ENCODE results near the gene ANKFN1. TPM values are rescaled to one million over a fixed set of nuclear protein-coding genes. Genes with fewer than 3 reads are reported as not detected.

Gene ANKFN1
- total RNA-seq, 1 donor from 2014 or later: not detected

DNA sequence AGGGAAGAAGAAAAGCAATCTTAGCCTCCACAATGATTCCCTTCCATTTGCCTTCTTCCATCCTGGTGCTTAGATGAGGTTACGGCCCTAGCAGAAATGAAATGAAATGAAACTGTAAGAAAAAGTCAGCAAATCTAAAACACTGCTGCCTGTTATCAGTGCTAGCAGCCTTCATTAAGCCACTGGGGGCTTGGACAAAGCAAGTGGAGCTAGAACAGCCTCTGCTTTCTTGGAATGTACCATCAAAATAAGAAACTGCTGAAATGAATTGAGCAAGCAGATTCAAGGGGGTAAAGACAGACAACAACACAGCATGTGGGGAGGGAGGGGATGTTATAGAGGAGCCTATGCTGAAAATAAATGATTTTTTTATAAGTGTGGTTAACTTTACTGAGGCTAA is 5.1 kb downstream of the ANKFN1 start:
- Mint-ChIP-seq H3K27ac (no peak overlapping the region), H3K4me1 (ENCODE audit: low read depth) (no peaks in the 10 kb centered on the region), H3K27me3 (ENCODE audit: low read depth) (no peaks in the 10 kb centered on the region), H3K36me3 (ENCODE audit: low read depth) (no peaks in the 10 kb centered on the region), H3K9me3 (no peaks in the 10 kb centered on the region), H3K4me3 (ENCODE audit: low read depth) (no peak overlapping the region)
- no peak for DNase-seq (ENCODE audit: low spot score)
- intact Hi-C loops (cut with micrococcal nuclease): no loop called here

DNA sequence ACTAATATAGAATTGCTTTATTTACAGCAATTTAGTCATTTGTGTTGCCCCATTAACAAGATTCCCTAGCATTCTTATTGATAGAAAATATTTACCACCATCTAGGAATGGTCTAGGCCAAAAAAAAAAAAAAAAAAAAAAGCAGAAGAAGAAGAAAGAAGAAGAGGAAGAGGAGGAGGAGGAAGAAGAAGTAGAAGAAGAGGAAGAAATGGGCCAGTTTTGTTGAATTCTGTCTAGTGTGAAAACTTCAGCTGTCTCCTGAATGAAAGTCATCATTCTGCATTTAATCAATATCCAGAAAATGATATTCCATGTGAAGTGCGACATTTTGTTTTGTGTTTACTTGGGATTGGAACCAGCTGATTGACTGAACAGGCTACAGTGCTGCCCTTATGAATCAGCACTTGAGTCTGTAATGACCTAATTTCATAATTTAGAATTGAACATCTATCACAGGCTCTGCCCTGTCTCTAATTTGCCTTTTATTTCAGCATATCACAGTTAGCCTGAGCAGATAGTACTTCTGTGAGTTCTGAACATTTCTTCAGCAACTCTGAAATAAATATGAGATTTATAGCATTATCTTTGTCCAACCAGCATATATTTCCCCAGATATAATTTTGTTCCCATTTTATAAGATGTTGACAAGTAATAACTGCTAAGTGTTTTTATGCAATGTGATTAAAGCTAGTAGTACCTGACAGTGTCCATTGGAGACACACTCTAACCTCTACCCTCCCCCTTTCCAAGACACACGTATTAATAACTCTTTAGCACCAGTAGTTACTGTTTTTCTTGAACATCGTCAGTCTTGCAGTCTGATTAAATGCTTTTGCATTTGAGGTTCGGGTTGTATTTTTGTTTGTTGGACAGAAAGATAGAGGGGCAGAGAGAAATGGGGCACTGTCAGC is 5.9 kb downstream of the ANKFN1 start:
- H3K36me3 Mint-ChIP-seq (ENCODE audit: low read depth): no peaks in the 10 kb centered on the region
- DNase-seq (ENCODE audit: low spot score): no peak
- intact Hi-C loops (cut with micrococcal nuclease): no loop called here
- H3K27ac Mint-ChIP-seq: no peak overlapping the region
- no peaks in the 10 kb centered on the region for H3K27me3 Mint-ChIP-seq (ENCODE audit: low read depth)
- no peak overlapping the region for H3K4me3 Mint-ChIP-seq (ENCODE audit: low read depth)
- H3K4me1 Mint-ChIP-seq (ENCODE audit: low read depth): no peaks in the 10 kb centered on the region
- no peaks in the 10 kb centered on the region for H3K9me3 Mint-ChIP-seq

DNA sequence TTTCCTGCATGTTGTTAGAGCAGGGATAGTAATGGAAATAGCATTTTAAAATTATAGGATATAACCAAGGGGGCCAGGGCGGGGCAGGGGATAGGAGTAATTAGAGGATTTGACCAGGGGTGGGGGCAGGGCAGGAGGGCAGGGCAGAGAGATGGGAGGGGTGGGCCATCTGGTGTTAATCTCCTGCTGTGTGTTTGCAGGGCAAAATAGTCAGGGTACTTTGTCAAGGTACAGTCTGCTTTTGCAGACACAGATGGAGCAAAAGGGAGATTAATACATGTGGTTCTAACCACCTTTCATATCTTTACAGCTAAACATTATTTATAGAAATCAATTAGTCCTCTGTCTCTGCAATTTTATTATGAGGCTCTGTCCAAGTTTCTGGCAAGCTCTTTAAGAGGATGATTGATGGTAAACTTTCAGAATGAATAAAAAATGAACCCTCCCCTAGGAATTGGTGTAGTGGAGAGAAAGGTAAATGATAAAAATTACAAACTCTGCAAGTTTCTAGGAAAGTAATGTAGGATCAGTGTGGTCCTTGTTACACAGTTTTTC is 6.6 kb downstream of the ANKFN1 start:
- no peaks in the 10 kb centered on the region for H3K9me3 Mint-ChIP-seq
- H3K27me3 Mint-ChIP-seq (ENCODE audit: low read depth): no peaks in the 10 kb centered on the region

DNA sequence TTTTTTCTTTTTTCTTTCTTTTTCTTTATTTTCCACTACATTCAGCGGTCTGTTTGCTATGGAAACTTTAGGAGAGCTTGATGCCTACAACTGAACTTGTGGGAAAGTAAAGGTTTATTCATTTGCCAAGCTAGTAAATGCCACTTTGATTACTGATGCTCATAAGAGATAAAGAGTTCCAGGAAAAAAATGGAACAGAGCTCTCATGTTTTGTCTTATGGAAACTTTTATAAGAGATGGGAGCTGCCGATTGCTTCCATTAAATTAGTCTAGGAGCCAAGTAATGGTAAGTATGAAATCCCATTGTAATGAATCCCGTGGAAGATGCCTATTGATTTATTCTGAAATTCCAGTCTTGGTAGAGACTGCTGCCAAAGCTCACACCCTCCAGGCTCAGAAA is 7.1 kb downstream of the ANKFN1 start:
- no peak overlapping the region for H3K4me3 Mint-ChIP-seq (ENCODE audit: low read depth)
- H3K9me3 Mint-ChIP-seq: no peaks in the 10 kb centered on the region
- intact Hi-C loops (cut with micrococcal nuclease): no loop called here

More for the DNA sequence above, 6.6 kb downstream of the ANKFN1 start:
- Mint-ChIP-seq H3K27ac (no peak overlapping the region), H3K4me1 (ENCODE audit: low read depth) (no peaks in the 10 kb centered on the region), H3K4me3 (ENCODE audit: low read depth) (no peak overlapping the region), H3K36me3 (ENCODE audit: low read depth) (no peaks in the 10 kb centered on the region)
- no peak for DNase-seq (ENCODE audit: low spot score)
- intact Hi-C loops (cut with micrococcal nuclease): no loop called here

DNA sequence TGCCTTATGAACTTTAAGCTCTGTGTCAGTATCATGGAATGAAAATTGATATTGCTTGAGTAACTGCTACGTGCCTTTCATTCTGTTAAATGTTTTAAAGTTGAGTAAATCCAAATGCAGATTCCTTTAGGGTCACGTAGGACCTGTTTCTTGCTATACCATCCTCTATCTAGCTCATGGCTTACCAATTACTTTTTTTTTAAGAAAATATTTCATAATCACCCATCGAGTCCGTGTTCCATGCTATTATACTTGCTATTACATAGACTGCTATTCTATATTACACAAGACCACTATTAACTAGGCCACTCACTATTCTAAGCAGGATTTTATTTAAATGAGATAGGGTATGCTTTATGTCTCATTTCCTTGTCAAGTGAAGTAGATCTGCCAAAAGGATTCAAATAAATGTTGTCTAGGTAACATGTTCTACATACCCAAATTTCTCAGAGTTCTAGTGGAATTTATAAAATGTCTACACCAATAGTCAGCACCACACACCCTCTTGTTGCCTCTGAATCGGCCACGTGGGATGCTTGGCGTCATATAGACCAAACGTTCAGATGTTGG is 11.9 kb downstream of the ANKFN1 start:
- no peak overlapping the region for H3K27ac Mint-ChIP-seq
- no peaks in the 10 kb centered on the region for H3K9me3 Mint-ChIP-seq
- H3K4me1 Mint-ChIP-seq (ENCODE audit: low read depth): no peaks in the 10 kb centered on the region
- no peak overlapping the region for H3K4me3 Mint-ChIP-seq (ENCODE audit: low read depth)
- intact Hi-C loops (cut with micrococcal nuclease): no loop called here
- H3K27me3 Mint-ChIP-seq (ENCODE audit: low read depth): peaks cover 2% of the 10 kb centered on the region
- DNase-seq (ENCODE audit: low spot score): no peak
- no peaks in the 10 kb centered on the region for H3K36me3 Mint-ChIP-seq (ENCODE audit: low read depth)

More for the DNA sequence above, 7.1 kb downstream of the ANKFN1 start:
- H3K36me3 Mint-ChIP-seq (ENCODE audit: low read depth): no peaks in the 10 kb centered on the region
- no peaks in the 10 kb centered on the region for H3K4me1 Mint-ChIP-seq (ENCODE audit: low read depth)
- no peak overlapping the region for H3K27ac Mint-ChIP-seq
- H3K27me3 Mint-ChIP-seq (ENCODE audit: low read depth): no peaks in the 10 kb centered on the region
- no peak for DNase-seq (ENCODE audit: low spot score)

DNA sequence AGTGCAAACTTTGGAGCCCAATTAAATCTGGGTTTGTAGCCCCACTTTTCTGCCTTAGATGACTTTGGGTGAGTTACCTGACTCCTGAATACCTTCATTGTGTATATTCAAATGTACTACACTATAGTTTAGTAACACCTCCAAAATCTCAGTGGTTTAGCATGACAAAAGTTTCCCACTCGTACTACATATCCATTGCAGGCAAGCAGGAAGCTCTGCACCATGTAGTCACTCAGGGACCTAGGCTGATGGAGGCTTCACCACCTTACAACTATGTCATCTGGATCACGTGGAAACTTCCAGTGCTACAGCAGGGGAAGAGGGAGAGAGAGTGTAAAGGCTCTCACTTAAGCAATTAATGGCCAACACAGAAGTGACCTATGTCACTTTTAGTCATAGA is 14.2 kb downstream of the ANKFN1 start:
- intact Hi-C loops (cut with micrococcal nuclease): no loop called here
- Mint-ChIP-seq H3K4me1 (ENCODE audit: low read depth) (no peaks in the 10 kb centered on the region), H3K36me3 (ENCODE audit: low read depth) (no peaks in the 10 kb centered on the region), H3K27me3 (ENCODE audit: low read depth) (peaks cover 2% of the 10 kb centered on the region), H3K4me3 (ENCODE audit: low read depth) (no peak overlapping the region), H3K9me3 (no peaks in the 10 kb centered on the region), H3K27ac (no peak overlapping the region)
- DNase-seq (ENCODE audit: low spot score): no peak

DNA sequence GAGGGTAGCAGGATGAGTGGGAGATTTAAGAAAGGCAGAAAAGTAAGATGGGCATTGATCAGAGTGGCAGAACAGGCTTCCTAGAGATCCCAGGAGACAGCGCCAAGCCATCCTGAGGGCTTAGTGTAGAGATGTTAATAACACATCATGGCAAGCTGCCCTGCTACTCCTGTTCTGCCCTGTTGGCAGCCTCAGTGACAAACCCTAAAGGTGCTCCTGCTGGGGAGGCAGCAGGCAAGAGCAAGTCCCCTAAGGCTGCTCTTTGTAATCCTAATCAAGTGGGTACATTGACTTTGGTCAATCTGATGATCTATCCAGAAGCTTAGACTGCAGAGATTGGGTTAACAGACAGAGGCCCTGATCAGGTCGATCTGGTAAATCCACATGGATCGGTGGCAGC is 16.3 kb downstream of the ANKFN1 start:
- Mint-ChIP-seq H3K4me3 (ENCODE audit: low read depth) (no peak overlapping the region), H3K27me3 (ENCODE audit: low read depth) (peaks cover 2% of the 10 kb centered on the region), H3K36me3 (ENCODE audit: low read depth) (no peaks in the 10 kb centered on the region), H3K9me3 (no peaks in the 10 kb centered on the region), H3K27ac (no peak overlapping the region), H3K4me1 (ENCODE audit: low read depth) (no peaks in the 10 kb centered on the region)
- intact Hi-C loops (cut with micrococcal nuclease): no loop called here
- DNase-seq (ENCODE audit: low spot score): no peak

DNA sequence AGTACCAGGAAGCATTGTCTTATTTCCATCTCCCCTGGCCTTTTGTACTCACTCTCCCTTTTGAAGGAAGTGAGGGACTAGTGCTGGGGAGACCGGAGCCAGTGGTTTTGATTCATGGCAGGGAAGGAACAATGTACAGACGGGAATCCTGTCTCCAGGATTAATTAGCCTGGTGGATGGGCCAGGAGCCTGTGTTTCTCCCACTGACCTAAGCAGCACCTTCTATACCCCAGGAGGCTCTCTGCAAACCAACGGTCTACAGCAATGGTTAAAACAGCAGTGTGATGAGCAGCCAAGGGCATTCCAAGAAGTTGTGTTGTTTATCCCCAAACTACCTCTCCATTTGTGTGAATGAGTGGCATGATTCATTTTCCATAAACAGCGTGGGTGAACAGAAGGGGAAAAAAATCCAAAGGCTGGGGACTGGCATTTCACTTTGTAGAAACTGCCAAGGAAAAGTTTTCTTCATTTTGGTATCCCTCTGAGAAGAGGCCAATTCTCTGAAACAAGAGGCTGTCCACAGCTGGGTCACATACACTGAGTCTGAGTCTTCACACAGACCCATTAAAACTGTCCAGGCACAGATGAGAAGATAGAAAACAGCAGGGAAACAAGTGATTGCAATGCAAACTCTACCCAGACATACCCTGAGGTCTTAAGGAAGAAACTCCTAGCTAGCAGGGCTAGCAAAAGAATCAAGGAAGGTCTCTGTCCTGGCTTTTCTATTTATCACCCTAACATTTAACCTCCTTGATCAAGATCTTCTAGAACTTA is 18.1 kb downstream of the ANKFN1 start:
- Mint-ChIP-seq H3K36me3 (ENCODE audit: low read depth) (no peaks in the 10 kb centered on the region), H3K4me3 (ENCODE audit: low read depth) (no peak overlapping the region), H3K27ac (no peak overlapping the region), H3K27me3 (ENCODE audit: low read depth) (no peaks in the 10 kb centered on the region), H3K9me3 (no peaks in the 10 kb centered on the region), H3K4me1 (ENCODE audit: low read depth) (no peaks in the 10 kb centered on the region)
- DNase-seq (ENCODE audit: low spot score): no peak
- intact Hi-C loops (cut with micrococcal nuclease): no loop called here

DNA sequence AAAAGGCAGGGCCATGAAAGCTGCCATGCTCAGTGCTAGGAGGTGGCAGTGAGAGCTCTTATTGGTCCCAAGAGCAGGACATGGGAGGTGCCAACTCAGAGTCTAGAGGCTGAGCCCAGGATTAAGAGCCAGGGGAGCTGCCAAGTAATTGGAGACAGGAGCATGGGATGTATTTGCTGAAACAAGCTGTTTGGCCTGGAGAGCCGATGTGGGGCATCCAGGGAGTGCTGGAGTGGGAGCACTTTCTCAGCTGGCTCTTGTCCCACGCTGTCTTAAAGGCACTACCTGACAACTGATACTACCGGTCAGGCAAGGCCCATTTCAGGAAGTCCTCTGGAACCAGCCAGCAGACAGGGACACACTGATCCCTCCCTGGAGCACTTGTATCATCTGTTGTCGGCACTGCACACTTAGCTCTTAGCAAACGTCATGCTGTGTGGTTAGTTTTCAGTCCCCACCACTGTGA is 19.3 kb downstream of the ANKFN1 start:
- no peaks in the 10 kb centered on the region for H3K27me3 Mint-ChIP-seq (ENCODE audit: low read depth)
- H3K36me3 Mint-ChIP-seq (ENCODE audit: low read depth): no peaks in the 10 kb centered on the region
- H3K27ac Mint-ChIP-seq: no peak overlapping the region
- H3K4me3 Mint-ChIP-seq (ENCODE audit: low read depth): no peak overlapping the region
- DNase-seq (ENCODE audit: low spot score): no peak
- H3K4me1 Mint-ChIP-seq (ENCODE audit: low read depth): no peaks in the 10 kb centered on the region
- H3K9me3 Mint-ChIP-seq: no peaks in the 10 kb centered on the region
- intact Hi-C loops (cut with micrococcal nuclease): no loop called here

DNA sequence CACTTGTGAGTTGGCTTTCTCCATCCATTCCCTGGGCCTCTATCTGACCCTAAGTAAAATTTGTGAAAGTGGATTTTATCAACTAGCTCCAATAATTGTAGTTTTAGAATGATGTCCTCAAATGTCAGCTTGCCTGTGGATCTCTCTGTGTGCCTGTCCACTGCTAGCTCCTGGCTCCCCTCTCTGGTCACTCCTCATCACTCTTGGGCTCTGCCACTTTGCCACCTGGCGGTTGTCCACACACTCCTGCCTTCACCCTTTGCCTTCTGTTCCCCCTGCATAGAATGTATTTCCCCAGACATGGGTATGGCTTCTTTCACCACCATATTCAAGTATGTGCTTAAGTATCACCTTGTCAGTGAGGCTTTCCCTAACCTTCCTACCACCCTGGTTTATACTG is 19.8 kb downstream of the ANKFN1 start:
- Mint-ChIP-seq H3K36me3 (ENCODE audit: low read depth) (no peaks in the 10 kb centered on the region), H3K4me1 (ENCODE audit: low read depth) (no peaks in the 10 kb centered on the region), H3K9me3 (no peaks in the 10 kb centered on the region), H3K27ac (no peak overlapping the region), H3K4me3 (ENCODE audit: low read depth) (no peak overlapping the region), H3K27me3 (ENCODE audit: low read depth) (no peaks in the 10 kb centered on the region)
- DNase-seq (ENCODE audit: low spot score): no peak
- intact Hi-C loops (cut with micrococcal nuclease): no loop called here

DNA sequence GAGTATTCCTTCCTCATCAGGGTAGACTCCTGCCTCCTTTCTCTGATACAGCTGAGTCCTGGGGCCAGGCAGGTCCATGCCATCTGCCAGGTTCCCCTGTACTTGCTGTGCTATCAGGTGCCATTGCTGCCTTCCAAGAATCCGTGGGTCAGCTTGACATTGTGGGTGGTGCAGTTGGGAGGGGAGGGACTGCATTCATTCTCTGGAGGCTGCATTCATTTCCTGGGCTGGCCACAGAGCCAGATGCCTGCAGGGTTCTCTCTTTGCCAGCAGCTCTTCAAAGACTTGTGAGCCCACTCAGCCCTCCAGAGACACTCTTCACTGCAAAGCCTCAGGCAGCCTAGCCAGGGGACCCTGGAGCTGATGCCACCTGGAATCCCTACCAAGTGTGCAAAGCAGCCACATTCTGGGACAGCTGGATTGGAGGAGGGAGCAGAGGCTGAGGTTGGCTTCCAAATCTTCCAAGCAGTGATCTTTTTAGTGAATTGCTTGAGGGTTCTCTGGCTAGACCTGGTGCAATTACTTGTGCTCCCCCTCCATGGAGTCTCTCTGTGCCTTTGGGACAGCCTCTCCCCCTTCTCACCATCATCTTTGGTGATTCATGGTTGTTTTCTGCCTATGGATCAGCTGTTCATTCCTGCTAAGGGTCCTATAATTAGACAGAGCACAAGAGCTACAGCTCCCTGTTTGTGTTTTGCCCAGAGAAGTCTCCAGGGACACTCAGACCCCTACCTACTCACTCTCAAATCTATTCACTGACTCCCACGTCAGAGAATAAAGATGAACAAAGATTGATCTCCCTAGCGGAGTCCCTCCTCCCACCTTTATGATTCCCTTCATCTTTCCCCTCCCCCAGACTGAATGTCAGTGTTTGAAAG is 20.9 kb downstream of the ANKFN1 start:
- H3K27ac Mint-ChIP-seq: no peak overlapping the region
- no peaks in the 10 kb centered on the region for H3K9me3 Mint-ChIP-seq
- no peak overlapping the region for H3K4me3 Mint-ChIP-seq (ENCODE audit: low read depth)
- intact Hi-C loops (cut with micrococcal nuclease): no loop called here
- no peaks in the 10 kb centered on the region for H3K27me3 Mint-ChIP-seq (ENCODE audit: low read depth)
- H3K36me3 Mint-ChIP-seq (ENCODE audit: low read depth): no peaks in the 10 kb centered on the region
- H3K4me1 Mint-ChIP-seq (ENCODE audit: low read depth): no peaks in the 10 kb centered on the region
- no peak for DNase-seq (ENCODE audit: low spot score)

DNA sequence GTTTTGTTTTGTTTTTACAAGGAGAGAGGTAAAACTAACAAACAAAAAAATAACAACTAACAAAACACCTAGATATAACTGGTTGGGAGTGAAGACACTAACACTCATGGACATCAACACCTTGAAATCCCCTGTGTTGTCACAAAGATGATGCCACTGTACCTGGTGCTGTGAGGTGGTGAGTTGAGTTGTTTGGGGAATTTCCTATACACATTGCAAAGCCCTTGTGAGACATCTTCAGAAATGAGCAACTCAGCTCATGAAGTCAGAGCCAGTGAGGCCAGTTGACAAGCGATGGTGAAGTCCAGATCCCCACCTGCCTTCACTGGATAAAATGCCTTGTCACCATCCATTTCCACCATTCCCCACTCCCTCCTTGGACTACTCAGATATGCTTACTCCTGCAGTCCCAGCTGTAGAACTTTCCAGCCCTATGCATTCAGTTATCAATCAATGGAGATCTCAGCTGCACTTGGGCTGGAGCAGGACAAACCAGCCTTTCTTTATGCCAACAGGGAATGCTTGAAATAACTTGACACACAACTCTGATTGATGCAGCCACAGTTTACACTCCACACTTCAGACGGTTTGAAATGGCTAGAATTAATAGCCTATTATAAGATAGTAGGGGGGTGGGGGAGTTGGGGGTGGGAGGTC is 22.2 kb downstream of the ANKFN1 start:
- H3K36me3 Mint-ChIP-seq (ENCODE audit: low read depth): no peaks in the 10 kb centered on the region
- no peaks in the 10 kb centered on the region for H3K9me3 Mint-ChIP-seq
- no peaks in the 10 kb centered on the region for H3K27me3 Mint-ChIP-seq (ENCODE audit: low read depth)
- DNase-seq (ENCODE audit: low spot score): no peak
- no peak overlapping the region for H3K4me3 Mint-ChIP-seq (ENCODE audit: low read depth)
- intact Hi-C loops (cut with micrococcal nuclease): no loop called here
- no peaks in the 10 kb centered on the region for H3K4me1 Mint-ChIP-seq (ENCODE audit: low read depth)
- H3K27ac Mint-ChIP-seq: no peak overlapping the region

All from activated T-helper 2 cell treated with anti-CD3 and anti-CD28 coated beads, Interferon-gamma antibody, Interleukin-2, Interleukin-4, amounts not matched to agents 10 μg/mL and 5 μg/mL and 100 μg/mL, durations not matched to agents 14 hours and 24 hours and 36 hours (primary cell).